SH-SY5Y (cell line): Measurements from ENCODE around the gene THSD4.

Source experiments
- GATA2 ChIP-seq: IDR thresholded peaks from 2 replicates; pipeline ENCODE4 v1.6.1; 2011; ENCODE audit warnings: mild to moderate bottlenecking, low read depth, low read length
- GATA3 ChIP-seq: IDR thresholded peaks from 2 replicates; pipeline ENCODE4 v1.6.1; 2011; ENCODE audit warnings: low read depth, mild to moderate bottlenecking, low read length, moderate library complexity

DNA sequence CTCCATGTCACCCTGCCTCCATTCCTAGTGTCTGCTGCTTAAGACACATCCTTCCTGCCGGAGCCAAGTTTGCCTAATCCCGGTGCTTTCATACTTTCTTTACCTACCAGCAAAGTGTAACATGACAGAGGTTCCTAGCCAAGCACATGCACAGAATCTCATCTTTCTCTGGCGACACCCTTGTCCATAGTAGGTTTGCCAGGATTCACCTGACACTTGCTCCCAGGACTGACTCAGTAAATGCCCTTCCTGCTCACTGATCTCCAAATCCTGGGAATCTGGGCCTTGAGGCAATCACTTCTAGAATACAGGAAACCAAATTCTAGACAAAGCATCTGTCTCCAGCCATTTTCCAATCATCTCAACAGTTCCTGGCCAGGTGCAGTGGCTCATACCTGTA, 684.9 kb downstream of the THSD4 start:
- TF ChIP-seq GATA2 (no peak), GATA3 (no peak)
